Measurements from ENCODE around the gene ZIK1.

The ZIK1 gene

DNA sequence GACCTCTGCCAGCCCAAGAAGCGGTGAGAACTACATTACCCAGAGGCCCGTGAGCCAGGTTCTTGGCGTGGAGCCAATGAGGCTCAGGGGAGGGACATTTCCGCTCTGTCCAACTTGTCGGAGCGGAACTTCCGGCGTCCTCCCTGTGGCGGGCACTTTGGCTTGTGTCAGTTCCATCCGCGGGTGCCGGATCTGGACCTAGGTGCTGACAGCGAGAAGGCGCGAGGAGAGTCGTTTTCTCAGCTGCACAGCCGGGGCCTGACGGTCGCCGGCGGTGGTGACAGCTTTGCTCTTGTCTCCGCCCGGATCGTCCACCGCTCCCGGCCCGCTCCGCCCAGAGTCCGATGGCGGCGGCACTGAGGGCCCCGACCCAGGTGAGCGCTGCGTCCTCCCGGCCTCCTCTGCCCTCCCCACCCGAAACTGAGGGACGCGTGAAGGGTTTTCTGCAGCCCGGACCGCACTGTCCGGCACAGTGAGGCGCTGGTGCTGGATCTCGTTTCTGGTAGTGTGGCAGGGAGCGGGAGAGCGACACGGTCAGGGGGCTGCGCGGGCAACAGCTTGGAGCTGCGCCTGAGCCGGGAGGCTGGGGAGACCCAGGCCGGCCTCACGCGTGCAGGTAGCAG lies 15.9 kb downstream of the ZIK1 start, which contains the start of gene ZNF530:
Gene ZNF530, plus strand, starts transcription at position 125 of the 623 bp plus-strand sequence. CDS start 4,461 bp downstream, outside the sequence.
- Histone ChIP-seq H3K36me3 (ENCODE audit: control insufficient read depth in 2 of 2, insufficient read depth in 2 of 2, low read length in 2 of 2) (peaks cover 10% of the 10 kb centered on the region in 2 donors), H3K4me1 (ENCODE audit: control insufficient read depth in 2 of 2, insufficient read depth in 2 of 2, low read length in 2 of 2) (peaks cover 6 to 7% of the 10 kb centered on the region in 2 donors), H3K9me3 (ENCODE audit: control insufficient read depth in 2 of 2, low read length in 2 of 2) (peaks cover 15 to 16% of the 10 kb centered on the region in 2 donors), H3K9ac (ENCODE audit: low read depth in 1 of 2, low read length in 2 of 2) (peak within 1 kb of the TSS; percentile 32 to 68), H3K27ac (ENCODE audit: low read depth in 2 of 2, low read length in 2 of 2) (no peak within 1 kb of the TSS), H3K4me3 (ENCODE audit: low read length in 2 of 2) (peak within 1 kb of the TSS; percentile 82), H3K27me3 (ENCODE audit: control insufficient read depth in 2 of 2, insufficient read depth in 2 of 2, low read length in 2 of 2) (no peaks in the 10 kb centered on the region)

- Histone ChIP-seq H3K27me3 (ENCODE audit: control insufficient read depth in 2 of 2, insufficient read depth in 2 of 2, low read length in 2 of 2) (no peaks in the 10 kb centered on the region), H3K4me1 (ENCODE audit: control insufficient read depth in 2 of 2, insufficient read depth in 2 of 2, low read length in 2 of 2) (no peaks in the 10 kb centered on the region), H3K9ac (ENCODE audit: low read depth in 1 of 2, low read length in 2 of 2) (no peak overlapping the region), H3K4me3 (ENCODE audit: low read length in 2 of 2) (no peak overlapping the region), H3K27ac (ENCODE audit: low read depth in 2 of 2, low read length in 2 of 2) (no peak overlapping the region), H3K9me3 (ENCODE audit: control insufficient read depth in 2 of 2, low read length in 2 of 2) (peaks cover 33 to 40% of the 10 kb centered on the region in 2 donors), H3K36me3 (ENCODE audit: control insufficient read depth in 2 of 2, insufficient read depth in 2 of 2, low read length in 2 of 2) (peaks cover 29 to 37% of the 10 kb centered on the region in 2 donors)
Measured at GRCh38 chr19:57606931-57607330, 23.0 kb downstream of the ZIK1 start.

DNA sequence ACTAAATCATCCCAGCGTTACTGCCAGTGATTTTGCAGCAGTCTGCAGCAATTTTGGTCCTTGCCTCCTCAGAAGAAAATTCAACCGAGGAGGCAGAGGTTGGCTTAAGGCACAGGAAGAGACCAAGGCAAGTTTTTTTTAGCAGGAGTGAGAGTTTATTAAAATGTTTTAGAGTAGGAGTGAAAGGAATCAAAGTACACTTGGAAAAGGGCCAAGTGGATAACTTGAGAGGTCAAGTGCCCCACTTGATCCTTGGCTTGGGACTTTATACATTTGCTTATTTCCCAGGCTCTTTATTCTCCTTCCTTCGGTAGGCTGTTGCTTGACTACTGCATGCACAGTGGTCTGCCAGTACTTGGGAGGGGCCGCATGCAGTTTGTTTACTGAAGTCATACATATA lies 27.2 kb downstream of the ZIK1 start:
- H3K4me1 ChIP-seq (ENCODE audit: control insufficient read depth in 2 of 2, insufficient read depth in 2 of 2, low read length in 2 of 2), result peaks cover 4 to 7% of the 10 kb centered on the region in 2 donors
- peaks cover 27 to 30% of the 10 kb centered on the region in 2 donors for H3K9me3 ChIP-seq (ENCODE audit: control insufficient read depth in 2 of 2, low read length in 2 of 2)

GRCh38 chr19:57613941-57614743 lies 30.2 kb downstream of the ZIK1 start, which contains the start of gene ZNF134:
TSS of gene ZNF134 (plus strand) at chr19:57614242. CDS start at chr19:57619469, 5,227 bp downstream.
- H3K27ac ChIP-seq (ENCODE audit: low read depth in 2 of 2, low read length in 2 of 2), result peak within 1 kb of the TSS in 1 of 2 donors; percentile 40

More for the DNA sequence above, 27.2 kb downstream of the ZIK1 start:
- Histone ChIP-seq H3K9ac (ENCODE audit: low read depth in 1 of 2, low read length in 2 of 2) (no peak overlapping the region), H3K4me3 (ENCODE audit: low read length in 2 of 2) (no peak overlapping the region), H3K27me3 (ENCODE audit: control insufficient read depth in 2 of 2, insufficient read depth in 2 of 2, low read length in 2 of 2) (no peaks in the 10 kb centered on the region), H3K27ac (ENCODE audit: low read depth in 2 of 2, low read length in 2 of 2) (no peak overlapping the region), H3K36me3 (ENCODE audit: control insufficient read depth in 2 of 2, insufficient read depth in 2 of 2, low read length in 2 of 2) (peaks cover 12 to 23% of the 10 kb centered on the region in 2 donors)

GRCh38 chr19:57615346-57615745 lies 31.4 kb downstream of the ZIK1 start:
- peaks cover 54 to 59% of the 10 kb centered on the region in 2 donors for H3K9me3 ChIP-seq (ENCODE audit: control insufficient read depth in 2 of 2, low read length in 2 of 2)
- H3K4me3 ChIP-seq (ENCODE audit: low read length in 2 of 2), result peak overlapping the region; percentile 83 to 89
- no peaks in the 10 kb centered on the region for H3K27me3 ChIP-seq (ENCODE audit: control insufficient read depth in 2 of 2, insufficient read depth in 2 of 2, low read length in 2 of 2)
- no peak overlapping the region for H3K27ac ChIP-seq (ENCODE audit: low read depth in 2 of 2, low read length in 2 of 2)
- peaks cover 4 to 7% of the 10 kb centered on the region in 2 donors for H3K4me1 ChIP-seq (ENCODE audit: control insufficient read depth in 2 of 2, insufficient read depth in 2 of 2, low read length in 2 of 2)
- H3K36me3 ChIP-seq (ENCODE audit: control insufficient read depth in 2 of 2, insufficient read depth in 2 of 2, low read length in 2 of 2), result peaks cover 46 to 50% of the 10 kb centered on the region in 2 donors
- H3K9ac ChIP-seq (ENCODE audit: low read depth in 1 of 2, low read length in 2 of 2), result no peak overlapping the region

More at GRCh38 chr19:57613941-57614743, 30.2 kb downstream of the ZIK1 start, which contains the start of gene ZNF134:
- H3K9me3 ChIP-seq (ENCODE audit: control insufficient read depth in 2 of 2, low read length in 2 of 2), result peaks cover 42 to 47% of the 10 kb centered on the region in 2 donors
- peak within 1 kb of the TSS; percentile 83 to 89 for H3K4me3 ChIP-seq (ENCODE audit: low read length in 2 of 2)
- H3K27me3 ChIP-seq (ENCODE audit: control insufficient read depth in 2 of 2, insufficient read depth in 2 of 2, low read length in 2 of 2), result no peaks in the 10 kb centered on the region
- H3K9ac ChIP-seq (ENCODE audit: low read depth in 1 of 2, low read length in 2 of 2), result peak within 1 kb of the TSS; percentile 64 to 76
- H3K4me1 ChIP-seq (ENCODE audit: control insufficient read depth in 2 of 2, insufficient read depth in 2 of 2, low read length in 2 of 2), result peaks cover 4 to 7% of the 10 kb centered on the region in 2 donors
- peaks cover 34 to 38% of the 10 kb centered on the region in 2 donors for H3K36me3 ChIP-seq (ENCODE audit: control insufficient read depth in 2 of 2, insufficient read depth in 2 of 2, low read length in 2 of 2)

DNA sequence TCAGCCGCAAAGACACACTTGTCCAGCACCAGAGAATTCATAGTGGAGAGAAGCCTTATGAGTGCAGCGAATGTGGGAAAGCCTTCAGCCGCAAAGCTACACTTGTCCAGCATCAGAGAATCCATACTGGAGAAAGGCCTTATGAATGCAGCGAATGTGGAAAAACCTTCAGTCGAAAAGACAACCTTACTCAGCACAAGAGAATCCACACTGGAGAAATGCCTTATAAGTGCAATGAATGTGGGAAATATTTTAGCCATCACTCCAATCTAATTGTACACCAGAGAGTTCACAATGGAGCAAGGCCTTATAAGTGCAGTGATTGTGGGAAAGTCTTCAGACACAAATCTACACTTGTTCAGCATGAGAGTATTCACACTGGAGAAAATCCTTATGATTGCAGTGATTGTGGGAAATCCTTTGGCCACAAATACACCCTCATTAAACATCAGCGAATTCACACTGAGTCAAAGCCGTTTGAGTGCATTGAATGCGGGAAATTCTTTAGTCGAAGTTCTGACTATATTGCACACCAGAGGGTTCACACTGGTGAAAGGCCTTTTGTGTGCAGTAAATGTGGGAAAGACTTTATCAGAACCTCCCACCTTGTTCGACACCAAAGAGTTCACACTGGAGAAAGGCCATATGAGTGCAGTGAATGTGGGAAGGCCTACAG lies 36.9 kb downstream of the ZIK1 start:
- Histone ChIP-seq H3K9ac (ENCODE audit: low read depth in 1 of 2, low read length in 2 of 2) (no peak overlapping the region), H3K4me3 (ENCODE audit: low read length in 2 of 2) (peak overlapping the region in 1 of 2 donors; percentile 14), H3K36me3 (ENCODE audit: control insufficient read depth in 2 of 2, insufficient read depth in 2 of 2, low read length in 2 of 2) (peaks cover 59 to 77% of the 10 kb centered on the region in 2 donors), H3K27me3 (ENCODE audit: control insufficient read depth in 2 of 2, insufficient read depth in 2 of 2, low read length in 2 of 2) (no peaks in the 10 kb centered on the region), H3K9me3 (ENCODE audit: control insufficient read depth in 2 of 2, low read length in 2 of 2) (peaks cover 82 to 88% of the 10 kb centered on the region in 2 donors), H3K4me1 (ENCODE audit: control insufficient read depth in 2 of 2, insufficient read depth in 2 of 2, low read length in 2 of 2) (no peaks in the 10 kb centered on the region), H3K27ac (ENCODE audit: low read depth in 2 of 2, low read length in 2 of 2) (no peak overlapping the region)

DNA sequence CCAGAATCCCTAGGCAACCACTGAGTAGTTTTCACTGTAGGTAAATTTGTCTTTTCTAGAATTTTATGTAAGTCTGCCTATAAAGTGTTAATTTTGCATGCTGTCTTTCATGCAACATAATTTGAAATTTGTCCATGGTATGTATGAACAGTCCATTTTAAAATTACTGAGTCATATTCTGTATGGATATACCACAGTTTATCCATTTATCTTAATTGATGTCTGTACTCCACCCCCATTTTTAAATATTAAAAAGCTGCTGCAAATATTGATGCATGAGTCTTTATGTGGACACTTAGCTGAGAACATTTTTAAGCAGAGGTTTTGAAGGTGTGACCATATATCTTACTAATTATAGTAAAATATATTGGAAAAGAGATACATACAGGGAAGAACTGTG lies 39.1 kb downstream of the ZIK1 start:
- H3K36me3 ChIP-seq (ENCODE audit: control insufficient read depth in 2 of 2, insufficient read depth in 2 of 2, low read length in 2 of 2), result peaks cover 41 to 55% of the 10 kb centered on the region in 2 donors
- no peaks in the 10 kb centered on the region for H3K27me3 ChIP-seq (ENCODE audit: control insufficient read depth in 2 of 2, insufficient read depth in 2 of 2, low read length in 2 of 2)
- H3K9me3 ChIP-seq (ENCODE audit: control insufficient read depth in 2 of 2, low read length in 2 of 2), result peaks cover 59 to 67% of the 10 kb centered on the region in 2 donors
- no peaks in the 10 kb centered on the region for H3K4me1 ChIP-seq (ENCODE audit: control insufficient read depth in 2 of 2, insufficient read depth in 2 of 2, low read length in 2 of 2)
- H3K27ac ChIP-seq (ENCODE audit: low read depth in 2 of 2, low read length in 2 of 2), result no peak overlapping the region
- H3K9ac ChIP-seq (ENCODE audit: low read depth in 1 of 2, low read length in 2 of 2), result no peak overlapping the region
- no peak overlapping the region for H3K4me3 ChIP-seq (ENCODE audit: low read length in 2 of 2)

- Histone ChIP-seq H3K27ac (ENCODE audit: low read depth in 2 of 2, low read length in 2 of 2) (peak within 1 kb of the TSS; percentile 72 to 73), H3K9me3 (ENCODE audit: control insufficient read depth in 2 of 2, low read length in 2 of 2) (peaks cover 8 to 18% of the 10 kb centered on the region in 2 donors), H3K4me1 (ENCODE audit: control insufficient read depth in 2 of 2, insufficient read depth in 2 of 2, low read length in 2 of 2) (peaks cover 5 to 7% of the 10 kb centered on the region in 2 donors), H3K27me3 (ENCODE audit: control insufficient read depth in 2 of 2, insufficient read depth in 2 of 2, low read length in 2 of 2) (no peaks in the 10 kb centered on the region), H3K36me3 (ENCODE audit: control insufficient read depth in 2 of 2, insufficient read depth in 2 of 2, low read length in 2 of 2) (peaks cover 10 to 26% of the 10 kb centered on the region in 2 donors), H3K9ac (ENCODE audit: low read depth in 1 of 2, low read length in 2 of 2) (peak within 1 kb of the TSS; percentile 82 to 88), H3K4me3 (ENCODE audit: low read length in 2 of 2) (peak within 1 kb of the TSS; percentile 85 to 98)
Measured at GRCh38 chr19:57632987-57633831, 49.3 kb downstream of the ZIK1 start, which contains the start of gene ZNF211. TSS of gene ZNF211 (plus strand) at chr19:57633168. CDS start at chr19:57633347, 179 bp downstream.

DNA sequence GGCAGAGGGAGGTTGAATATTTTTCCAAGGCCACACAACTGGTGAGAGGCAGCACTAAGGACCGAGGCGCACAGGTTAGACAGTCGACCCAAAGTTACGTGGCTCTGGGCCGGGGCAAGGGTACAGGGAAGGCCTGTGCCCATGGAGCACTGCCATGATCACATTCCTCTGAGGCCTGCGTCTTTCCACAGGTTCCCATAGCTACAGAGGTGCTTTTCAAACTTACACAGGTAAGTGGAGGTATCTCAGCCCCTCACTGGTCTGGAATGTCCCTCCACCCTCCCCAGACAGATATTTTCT lies 49.8 kb downstream of the ZIK1 start:
- peak overlapping the region; percentile 82 to 88 for H3K9ac ChIP-seq (ENCODE audit: low read depth in 1 of 2, low read length in 2 of 2)
- peak overlapping the region; percentile 85 to 98 for H3K4me3 ChIP-seq (ENCODE audit: low read length in 2 of 2)
- no peaks in the 10 kb centered on the region for H3K27me3 ChIP-seq (ENCODE audit: control insufficient read depth in 2 of 2, insufficient read depth in 2 of 2, low read length in 2 of 2)
- peaks cover 5 to 7% of the 10 kb centered on the region in 2 donors for H3K4me1 ChIP-seq (ENCODE audit: control insufficient read depth in 2 of 2, insufficient read depth in 2 of 2, low read length in 2 of 2)
- H3K27ac ChIP-seq (ENCODE audit: low read depth in 2 of 2, low read length in 2 of 2), result no peak overlapping the region
- peaks cover 14 to 20% of the 10 kb centered on the region in 2 donors for H3K9me3 ChIP-seq (ENCODE audit: control insufficient read depth in 2 of 2, low read length in 2 of 2)
- peaks cover 14 to 30% of the 10 kb centered on the region in 2 donors for H3K36me3 ChIP-seq (ENCODE audit: control insufficient read depth in 2 of 2, insufficient read depth in 2 of 2, low read length in 2 of 2)
